ENCODE data around the gene TSPAN15.

The TSPAN15 gene

GRCh38 chr10:69405221-69405620 lies 46.0 kb upstream of the TSPAN15 start:
- ChIA-PET CTCF (interaction anchor here (0.6 kb wide), 1 partner anchor 102 kb away, joined by 3 read pairs; no protein-coding TSS in a partner anchor), POLR2A (no interaction called here)
- no peak for DNase-seq (ENCODE audit: extremely low spot score)
- TF ChIP-seq HDGF (IDR thresholded peaks at IDR 0.05; ENCODE audit: borderline replicate concordance) = no peak
- TF ChIP-seq FOXK2 (IDR thresholded peaks at IDR 0.05) = no peak

GRCh38 chr10:69406302-69406811 lies 44.9 kb upstream of the TSPAN15 start:
- CTCF ChIA-PET = interaction anchor here (0.6 to 3.0 kb wide), 5 partner anchors 14 to 388 kb away, joined by 3 to 12 read pairs (median 3); no protein-coding TSS in a partner anchor
- TF ChIP-seq FOXK2 (IDR thresholded peaks at IDR 0.05) (no peak), TARDBP (IDR thresholded peaks at IDR 0.05) (no peak), FOXM1 (IDR thresholded peaks at IDR 0.05; ENCODE audit: borderline replicate concordance) (no peak), FOXA1 (IDR thresholded peaks at IDR 0.05) (no peak), PKNOX1 (IDR thresholded peaks at IDR 0.05) (no peak), ZNF384 (IDR thresholded peaks at IDR 0.05) (no peak), BHLHE40 (IDR thresholded peaks at IDR 0.05; ENCODE audit: borderline replicate concordance) (no peak), L3MBTL2 (conservative IDR thresholded peaks at IDR 0.05) (no peak), NFRKB (IDR thresholded peaks at IDR 0.05) (no peak), SP1 (IDR thresholded peaks at IDR 0.05) (no peak), LEF1 (IDR thresholded peaks at IDR 0.05; ENCODE audit: borderline replicate concordance) (no peak)
- DNase-seq (ENCODE audit: extremely low spot score) = no peak
- POLR2A ChIA-PET = no interaction called here

- no peak for TF ChIP-seq SP1 (IDR thresholded peaks at IDR 0.05)
- no peak for TF ChIP-seq FOXA1 (IDR thresholded peaks at IDR 0.05)
- TF ChIP-seq ARNT (IDR thresholded peaks at IDR 0.05) = no peak
- TF ChIP-seq TARDBP (IDR thresholded peaks at IDR 0.05) = no peak
- no peak for TF ChIP-seq SUZ12 (IDR thresholded peaks at IDR 0.05)
- no peak for TF ChIP-seq ZNF384 (IDR thresholded peaks at IDR 0.05)
- no peak for TF ChIP-seq ELF4 (IDR thresholded peaks at IDR 0.05)
- TF ChIP-seq HDGF (IDR thresholded peaks at IDR 0.05; ENCODE audit: borderline replicate concordance) = no peak
- no peak for TF ChIP-seq BHLHE40 (IDR thresholded peaks at IDR 0.05; ENCODE audit: borderline replicate concordance)
- no peak for TF ChIP-seq L3MBTL2 (conservative IDR thresholded peaks at IDR 0.05)
- no peak for TF ChIP-seq LEF1 (IDR thresholded peaks at IDR 0.05; ENCODE audit: borderline replicate concordance)
- ChIA-PET CTCF (interaction anchor here (0.9 to 3.0 kb wide), 8 partner anchors 9 to 231 kb away, joined by 3 to 13 read pairs (median 6); no protein-coding TSS in a partner anchor), POLR2A (no interaction called here)
- no peak for DNase-seq (ENCODE audit: extremely low spot score)
Observed at GRCh38 chr10:69406816-69407580, 44.3 kb upstream of the TSPAN15 start.

- peak; percentile 49 for DNase-seq (ENCODE audit: extremely low spot score)
Observed at GRCh38 chr10:69407621-69408301, 43.5 kb upstream of the TSPAN15 start.

GRCh38 chr10:69408318-69409175 lies 42.7 kb upstream of the TSPAN15 start:
- ChIA-PET POLR2A (interaction anchor here (1.4 kb wide), 1 partner anchor 95 kb away, joined by 4 read pairs; no protein-coding TSS in a partner anchor), CTCF (interaction anchor here (0.5 to 3.0 kb wide), 19 partner anchors 11 to 1010 kb away, joined by 3 to 13 read pairs (median 3); partner anchors contain the start of gene TSPAN15)
- peak; percentile 94 for DNase-seq (ENCODE audit: extremely low spot score)
- TF ChIP-seq SUZ12 (IDR thresholded peaks at IDR 0.05) (no peak), NFRKB (IDR thresholded peaks at IDR 0.05) (no peak), L3MBTL2 (conservative IDR thresholded peaks at IDR 0.05) (peak; percentile 97), BHLHE40 (IDR thresholded peaks at IDR 0.05; ENCODE audit: borderline replicate concordance) (no peak), ZNF384 (IDR thresholded peaks at IDR 0.05) (no peak), LEF1 (IDR thresholded peaks at IDR 0.05; ENCODE audit: borderline replicate concordance) (no peak), ELF4 (IDR thresholded peaks at IDR 0.05) (0 out of 2 replicates have a peak, but pooled peaks have one; percentile 20)

More at GRCh38 chr10:69407621-69408301, 43.5 kb upstream of the TSPAN15 start:
- CTCF ChIA-PET = interaction anchor here (0.5 to 3.0 kb wide), 20 partner anchors 10 to 1011 kb away, joined by 3 to 13 read pairs (median 4); partner anchors contain the start of gene TSPAN15
- POLR2A ChIA-PET = interaction anchor here (1.4 kb wide), 1 partner anchor 96 kb away, joined by 4 read pairs; no protein-coding TSS in a partner anchor
- no peak for TF ChIP-seq BHLHE40 (IDR thresholded peaks at IDR 0.05; ENCODE audit: borderline replicate concordance)
- TF ChIP-seq FOXK2 (IDR thresholded peaks at IDR 0.05) = no peak
- no peak for TF ChIP-seq TARDBP (IDR thresholded peaks at IDR 0.05)
- TF ChIP-seq CTBP1 (IDR thresholded peaks at IDR 0.05; ENCODE audit: borderline replicate concordance) = no peak
- no peak for TF ChIP-seq HDGF (IDR thresholded peaks at IDR 0.05; ENCODE audit: borderline replicate concordance)
- TF ChIP-seq PKNOX1 (IDR thresholded peaks at IDR 0.05) = no peak
- no peak for TF ChIP-seq SUZ12 (IDR thresholded peaks at IDR 0.05)
- no peak for TF ChIP-seq LEF1 (IDR thresholded peaks at IDR 0.05; ENCODE audit: borderline replicate concordance)
- TF ChIP-seq NFRKB (IDR thresholded peaks at IDR 0.05) = no peak
- TF ChIP-seq ARNT (IDR thresholded peaks at IDR 0.05) = no peak
- no peak for TF ChIP-seq FOXM1 (IDR thresholded peaks at IDR 0.05; ENCODE audit: borderline replicate concordance)
- no peak for TF ChIP-seq ELF4 (IDR thresholded peaks at IDR 0.05)
- no peak for TF ChIP-seq L3MBTL2 (conservative IDR thresholded peaks at IDR 0.05)
- TF ChIP-seq SP1 (IDR thresholded peaks at IDR 0.05) = no peak
- no peak for TF ChIP-seq ZNF384 (IDR thresholded peaks at IDR 0.05)
- no peak for TF ChIP-seq FOXA1 (IDR thresholded peaks at IDR 0.05)

All from HEK293T (cell line).